ENCODE measurements around the gene AGMAT. TPM values are rescaled to one million over a fixed set of nuclear protein-coding genes. Genes with fewer than 3 reads are reported as not detected.

Gene AGMAT
- total and polyA plus RNA-seq, 9 of the 15 experiments (the other 6 are each of a cell fraction or from before 2014, with no cell fraction given) = not detected

GRCh38 chr1:15543589-15544568, 41.0 kb downstream of the AGMAT start (continued):
- TF ChIP-seq OTX1 (CRISPR knock-in tag; IDR thresholded peaks at IDR 0.05) (0 out of 2 replicates have a peak, but pooled peaks have one; percentile 55), SREBF2 (CRISPR knock-in tag; IDR thresholded peaks at IDR 0.05) (no peak), ILK (tag; IDR thresholded peaks at IDR 0.05; ENCODE audit: borderline replicate concordance, low read depth) (0 out of 2 replicates have a peak, but pooled peaks have one; percentile 15), GATA2 (CRISPR knock-in tag; IDR thresholded peaks at IDR 0.05) (peak; percentile 92), SIN3A (IDR thresholded peaks at IDR 0.05; ENCODE audit: borderline replicate concordance in 2 of 2, control insufficient read depth in 1 of 2, low read depth in 2 of 2, low read length in 2 of 2) (no peak), ZNF79 (CRISPR knock-in tag; IDR thresholded peaks at IDR 0.05; ENCODE audit: low read depth) (no peak), NR2C2 (CRISPR knock-in tag; IDR thresholded peaks at IDR 0.05) (0 out of 2 replicates have a peak, but pooled peaks have one; percentile 13), NR2C2 (tag; IDR thresholded peaks at IDR 0.05) (peak; percentile 79), CBX8 (IDR thresholded peaks at IDR 0.05; ENCODE audit: borderline replicate concordance, extremely low read depth, low read depth, low read length, poor library complexity, severe bottlenecking) (no peak), EZH2 (IDR thresholded peaks at IDR 0.05; ENCODE audit: borderline replicate concordance, low read depth, low read length) (no peak), ZNF639 (CRISPR knock-in tag; conservative IDR thresholded peaks at IDR 0.05 in 1 of 2, IDR thresholded peaks at IDR 0.05 in 1 of 2) (peak in 1 of 2 experiments; percentile 70; a peak in 2 of 4 replicates), EP400 (IDR thresholded peaks at IDR 0.05) (peak; percentile 86), SAFB (IDR thresholded peaks at IDR 0.05; ENCODE audit: borderline replicate concordance, low read depth, low read length) (no peak), NFIC (IDR thresholded peaks at IDR 0.05) (peak; percentile 92), RCOR1 (IDR thresholded peaks at IDR 0.05; ENCODE audit: borderline replicate concordance in 1 of 2, low read depth in 2 of 2, low read length in 2 of 2) (peak; percentile 91 to 98), RB1 (IDR thresholded peaks at IDR 0.05; ENCODE audit: low read depth) (no peak), SOX6 (IDR thresholded peaks at IDR 0.05) (peak; percentile 96), TGIF2 (CRISPR knock-in tag; IDR thresholded peaks at IDR 0.05) (no peak), HNRNPH1 (optimal IDR thresholded peaks at IDR 0.05; ENCODE audit: low read depth, low read length) (no peak), ZNF146 (CRISPR knock-in tag; IDR thresholded peaks at IDR 0.05; ENCODE audit: unreplicated experiment) (no peak), MED1 (CRISPR knock-in tag; IDR thresholded peaks at IDR 0.05; ENCODE audit: borderline replicate concordance) (no peak), NR1H2 (CRISPR knock-in tag; IDR thresholded peaks at IDR 0.05) (no peak), PHF21A (IDR thresholded peaks at IDR 0.05; ENCODE audit: borderline replicate concordance, low read depth) (peak; percentile 95), FOXM1 (IDR thresholded peaks at IDR 0.05; ENCODE audit: low read depth) (peak; percentile 95), FOXM1 (CRISPR knock-in tag; IDR thresholded peaks at IDR 0.05; ENCODE audit: low read depth) (no peak), NEUROD1 (IDR thresholded peaks at IDR 0.05; ENCODE audit: borderline replicate concordance, low read depth, low read length, partially characterized antibody) (peak; percentile 93), HMG20A (CRISPR knock-in tag; conservative IDR thresholded peaks at IDR 0.05) (no peak), CREM (IDR thresholded peaks at IDR 0.05; ENCODE audit: low read depth) (peak; percentile 94)

Measured in K562 (cell line).